ENCODE measurements around the gene KDM8.
A peak's percentile ranks its signal among the peaks of the same experiment; 100 is the strongest.
"Not testable (repeated sequence)": the region's sequence is repeated elsewhere in the genome, so short reads cannot be mapped to it uniquely, and the experiment has no call there.

Gene KDM8

GRCh38 chr16:27257271-27257670 is 53.9 kb downstream of the KDM8 start:
- TF ChIP-seq CTCF (IDR thresholded peaks at IDR 0.05; ENCODE audit: low read depth, low read length, missing control alignments): no peak
- no peak overlapping the region for H3K4me3 ChIP-seq (ENCODE audit: low read depth, low read length)
- no peak for DNase-seq (ENCODE audit: low read depth)

- TF ChIP-seq CTCF (IDR thresholded peaks at IDR 0.05; ENCODE audit: low read depth, low read length, missing control alignments): no peak
- no peak for DNase-seq (ENCODE audit: low read depth)
- no peak overlapping the region for H3K4me3 ChIP-seq (ENCODE audit: low read depth, low read length)
Observed at GRCh38 chr16:27258241-27258734, 55.0 kb downstream of the KDM8 start.

- no peak for DNase-seq (ENCODE audit: low read depth)
- no peak for TF ChIP-seq CTCF (IDR thresholded peaks at IDR 0.05; ENCODE audit: low read depth, low read length, missing control alignments)
- no peak overlapping the region for H3K4me3 ChIP-seq (ENCODE audit: low read depth, low read length)
Observed at GRCh38 chr16:27259710-27260109, 56.4 kb downstream of the KDM8 start.

- DNase-seq (ENCODE audit: low read depth); H3K4me3 ChIP-seq (ENCODE audit: low read depth, low read length): not testable (repeated sequence)
Observed at GRCh38 chr16:27262904-27263423, 59.6 kb downstream of the KDM8 start.

GRCh38 chr16:27264151-27264550 is 60.8 kb downstream of the KDM8 start:
- DNase-seq (ENCODE audit: low read depth): no peak
- H3K4me3 ChIP-seq (ENCODE audit: low read depth, low read length): no peak overlapping the region
- no peak for TF ChIP-seq CTCF (IDR thresholded peaks at IDR 0.05; ENCODE audit: low read depth, low read length, missing control alignments)

GRCh38 chr16:27265982-27266381 is 62.7 kb downstream of the KDM8 start:
- no peak for TF ChIP-seq CTCF (IDR thresholded peaks at IDR 0.05; ENCODE audit: low read depth, low read length, missing control alignments)
- H3K4me3 ChIP-seq (ENCODE audit: low read depth, low read length): no peak overlapping the region
- DNase-seq (ENCODE audit: low read depth): no peak

GRCh38 chr16:27267037-27267677 is 63.8 kb downstream of the KDM8 start:
- peak; percentile 44 for DNase-seq (ENCODE audit: low read depth)
- TF ChIP-seq CTCF (IDR thresholded peaks at IDR 0.05; ENCODE audit: low read depth, low read length, missing control alignments): no peak
- H3K4me3 ChIP-seq (ENCODE audit: low read depth, low read length): peak overlapping the region; percentile 67; the same call in 1 of the 2 replicates

All from GM12864 (cell line).